ENCODE measurements around the gene TERT.
"Not testable (repeated sequence)": the region's sequence is repeated elsewhere in the genome, so short reads cannot be mapped to it uniquely, and the experiment has no call there.

The TERT gene

GRCh38 chr5:1326532-1326875 lies 31.6 kb upstream of the TERT start:
- DNase-seq, H3K27me3 Mint-ChIP-seq, H3K4me3 Mint-ChIP-seq, H3K27ac Mint-ChIP-seq, H3K4me1 Mint-ChIP-seq, H3K9me3 Mint-ChIP-seq: not testable (repeated sequence)
- peaks cover 39% of the 10 kb centered on the region for H3K36me3 Mint-ChIP-seq
- CTCF ChIA-PET, result interaction anchor here (0.7 kb wide), 1 partner anchor 65 kb away, joined by 3 read pairs; no protein-coding TSS in a partner anchor

- Mint-ChIP-seq H3K4me1 (peaks cover 2% of the 10 kb centered on the region), H3K27ac (no peak overlapping the region), H3K9me3 (no peaks in the 10 kb centered on the region), H3K36me3 (peaks cover 42% of the 10 kb centered on the region), H3K4me3 (no peak overlapping the region), H3K27me3 (no peaks in the 10 kb centered on the region)
- no peak for DNase-seq
- CTCF ChIA-PET, result interaction anchor here (0.7 kb wide), 1 partner anchor 64 kb away, joined by 3 read pairs; no protein-coding TSS in a partner anchor
These were observed 31.1 kb upstream of the TERT start for GRCh38 chr5:1325870-1326531.

- Mint-ChIP-seq H3K4me3 (no peak overlapping the region), H3K36me3 (peaks cover 40% of the 10 kb centered on the region), H3K27ac (no peak overlapping the region), H3K4me1 (peaks cover 2% of the 10 kb centered on the region), H3K9me3 (no peaks in the 10 kb centered on the region), H3K27me3 (no peaks in the 10 kb centered on the region)
- DNase-seq, result peak; percentile 9
- CTCF ChIA-PET, result no interaction called here
These were observed 30.4 kb upstream of the TERT start for GRCh38 chr5:1325191-1325741.

- Mint-ChIP-seq H3K4me3 (no peak overlapping the region), H3K27ac (no peak overlapping the region), H3K27me3 (no peaks in the 10 kb centered on the region), H3K36me3 (peaks cover 39% of the 10 kb centered on the region), H3K4me1 (peaks cover 2% of the 10 kb centered on the region), H3K9me3 (no peaks in the 10 kb centered on the region)
- peak; percentile 13 for DNase-seq
- CTCF ChIA-PET, result no interaction called here
These were observed 29.9 kb upstream of the TERT start for GRCh38 chr5:1324719-1325190.

GRCh38 chr5:1324301-1324700 lies 29.4 kb upstream of the TERT start:
- H3K36me3 Mint-ChIP-seq, result peaks cover 41% of the 10 kb centered on the region
- no peaks in the 10 kb centered on the region for H3K9me3 Mint-ChIP-seq
- peaks cover 2% of the 10 kb centered on the region for H3K4me1 Mint-ChIP-seq
- CTCF ChIA-PET, result no interaction called here
- no peaks in the 10 kb centered on the region for H3K27me3 Mint-ChIP-seq
- peak; percentile 13 for DNase-seq
- no peak overlapping the region for H3K27ac Mint-ChIP-seq
- H3K4me3 Mint-ChIP-seq, result no peak overlapping the region

- CTCF ChIA-PET, result no interaction called here
- H3K4me3 Mint-ChIP-seq, result no peak overlapping the region
- DNase-seq, result peak; percentile 14
- no peak overlapping the region for H3K27ac Mint-ChIP-seq
- peaks cover 2% of the 10 kb centered on the region for H3K4me1 Mint-ChIP-seq
- H3K36me3 Mint-ChIP-seq, result peaks cover 46% of the 10 kb centered on the region
- H3K27me3 Mint-ChIP-seq, result no peaks in the 10 kb centered on the region
- H3K9me3 Mint-ChIP-seq, result no peaks in the 10 kb centered on the region
These were observed 28.9 kb upstream of the TERT start for GRCh38 chr5:1323803-1324173.

GRCh38 chr5:1322955-1323802 lies 28.3 kb upstream of the TERT start:
- Mint-ChIP-seq H3K4me3 (no peak overlapping the region), H3K27ac (no peak overlapping the region), H3K27me3 (no peaks in the 10 kb centered on the region), H3K9me3 (no peaks in the 10 kb centered on the region), H3K36me3 (peaks cover 48% of the 10 kb centered on the region), H3K4me1 (peaks cover 3% of the 10 kb centered on the region)
- CTCF ChIA-PET, result no interaction called here
- DNase-seq, result peak; percentile 19

GRCh38 chr5:1322036-1322900 lies 27.4 kb upstream of the TERT start:
- Mint-ChIP-seq H3K4me1 (peaks cover 9% of the 10 kb centered on the region), H3K27ac (no peak overlapping the region), H3K4me3 (no peak overlapping the region), H3K27me3 (no peaks in the 10 kb centered on the region), H3K36me3 (peaks cover 57% of the 10 kb centered on the region), H3K9me3 (no peaks in the 10 kb centered on the region)
- CTCF ChIA-PET, result no interaction called here
- peak; percentile 17 for DNase-seq

GRCh38 chr5:1321576-1321975 lies 26.7 kb upstream of the TERT start:
- Mint-ChIP-seq H3K36me3 (peaks cover 63% of the 10 kb centered on the region), H3K4me3 (no peak overlapping the region), H3K27me3 (no peaks in the 10 kb centered on the region), H3K27ac (no peak overlapping the region), H3K9me3 (no peaks in the 10 kb centered on the region), H3K4me1 (peaks cover 16% of the 10 kb centered on the region)
- CTCF ChIA-PET, result no interaction called here
- DNase-seq, result peak; percentile 18

GRCh38 chr5:1320436-1321344 lies 25.8 kb upstream of the TERT start:
- peaks cover 60% of the 10 kb centered on the region for H3K36me3 Mint-ChIP-seq
- CTCF ChIA-PET, result no interaction called here
- no peaks in the 10 kb centered on the region for H3K9me3 Mint-ChIP-seq
- no peaks in the 10 kb centered on the region for H3K27me3 Mint-ChIP-seq
- DNase-seq, result peak; percentile 10
- H3K27ac Mint-ChIP-seq, result no peak overlapping the region
- no peak overlapping the region for H3K4me3 Mint-ChIP-seq
- peaks cover 24% of the 10 kb centered on the region for H3K4me1 Mint-ChIP-seq

- Mint-ChIP-seq H3K9me3 (no peaks in the 10 kb centered on the region), H3K4me1 (peaks cover 35% of the 10 kb centered on the region), H3K27me3 (no peaks in the 10 kb centered on the region), H3K27ac (no peak overlapping the region), H3K4me3 (no peak overlapping the region), H3K36me3 (peaks cover 58% of the 10 kb centered on the region)
- DNase-seq, result peak; percentile 19
- CTCF ChIA-PET, result no interaction called here
These were observed 24.8 kb upstream of the TERT start for GRCh38 chr5:1319436-1320256.

GRCh38 chr5:1318659-1319251 lies 23.9 kb upstream of the TERT start:
- peak overlapping the region; percentile 37 for H3K27ac Mint-ChIP-seq
- peaks cover 49% of the 10 kb centered on the region for H3K36me3 Mint-ChIP-seq
- no peaks in the 10 kb centered on the region for H3K27me3 Mint-ChIP-seq
- CTCF ChIA-PET, result no interaction called here
- peak; percentile 16 for DNase-seq
- H3K9me3 Mint-ChIP-seq, result no peaks in the 10 kb centered on the region
- H3K4me1 Mint-ChIP-seq, result peaks cover 44% of the 10 kb centered on the region
- H3K4me3 Mint-ChIP-seq, result no peak overlapping the region
